ENCODE results near the gene STAC. TPM values are rescaled to one million over a fixed set of nuclear protein-coding genes. Genes with fewer than 3 reads are reported as not detected.

Gene STAC
- total and polyA plus RNA-seq, 9 of the 15 experiments (the other 6 are each of a cell fraction or from before 2014, with no cell fraction given), result 0.11 TPM; not detected in 8

DNA sequence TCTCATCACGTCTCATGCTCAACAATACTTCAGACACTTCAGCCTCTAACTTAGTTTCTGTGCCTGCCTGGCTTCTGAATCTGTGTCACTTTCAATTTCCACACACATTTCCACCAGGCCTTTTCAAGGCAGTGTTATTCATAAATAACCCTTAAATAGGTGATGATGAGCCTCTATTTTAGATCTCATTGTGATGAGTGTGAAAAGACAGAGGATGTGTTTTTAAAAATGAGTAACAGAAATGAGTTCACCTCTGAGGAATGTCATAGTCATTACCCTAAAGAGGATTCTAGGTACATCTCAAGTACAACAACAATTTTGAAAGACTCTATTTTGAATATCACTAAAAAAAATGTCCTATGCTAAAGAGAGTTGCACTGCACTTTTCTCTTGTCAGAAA lies 64.6 kb downstream of the STAC start (continued):
- TF ChIP-seq, protein P1, sequence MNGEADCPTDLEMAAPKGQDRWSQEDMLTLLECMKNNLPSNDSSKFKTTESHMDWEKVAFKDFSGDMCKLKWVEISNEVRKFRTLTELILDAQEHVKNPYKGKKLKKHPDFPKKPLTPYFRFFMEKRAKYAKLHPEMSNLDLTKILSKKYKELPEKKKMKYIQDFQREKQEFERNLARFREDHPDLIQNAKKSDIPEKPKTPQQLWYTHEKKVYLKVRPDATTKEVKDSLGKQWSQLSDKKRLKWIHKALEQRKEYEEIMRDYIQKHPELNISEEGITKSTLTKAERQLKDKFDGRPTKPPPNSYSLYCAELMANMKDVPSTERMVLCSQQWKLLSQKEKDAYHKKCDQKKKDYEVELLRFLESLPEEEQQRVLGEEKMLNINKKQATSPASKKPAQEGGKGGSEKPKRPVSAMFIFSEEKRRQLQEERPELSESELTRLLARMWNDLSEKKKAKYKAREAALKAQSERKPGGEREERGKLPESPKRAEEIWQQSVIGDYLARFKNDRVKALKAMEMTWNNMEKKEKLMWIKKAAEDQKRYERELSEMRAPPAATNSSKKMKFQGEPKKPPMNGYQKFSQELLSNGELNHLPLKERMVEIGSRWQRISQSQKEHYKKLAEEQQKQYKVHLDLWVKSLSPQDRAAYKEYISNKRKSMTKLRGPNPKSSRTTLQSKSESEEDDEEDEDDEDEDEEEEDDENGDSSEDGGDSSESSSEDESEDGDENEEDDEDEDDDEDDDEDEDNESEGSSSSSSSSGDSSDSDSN (IDR thresholded peaks at IDR 0.05; ENCODE audit: borderline replicate concordance in 1 of 2, low read depth in 2 of 2, low read length in 2 of 2), result no peak
- TF ChIP-seq, protein P2, sequence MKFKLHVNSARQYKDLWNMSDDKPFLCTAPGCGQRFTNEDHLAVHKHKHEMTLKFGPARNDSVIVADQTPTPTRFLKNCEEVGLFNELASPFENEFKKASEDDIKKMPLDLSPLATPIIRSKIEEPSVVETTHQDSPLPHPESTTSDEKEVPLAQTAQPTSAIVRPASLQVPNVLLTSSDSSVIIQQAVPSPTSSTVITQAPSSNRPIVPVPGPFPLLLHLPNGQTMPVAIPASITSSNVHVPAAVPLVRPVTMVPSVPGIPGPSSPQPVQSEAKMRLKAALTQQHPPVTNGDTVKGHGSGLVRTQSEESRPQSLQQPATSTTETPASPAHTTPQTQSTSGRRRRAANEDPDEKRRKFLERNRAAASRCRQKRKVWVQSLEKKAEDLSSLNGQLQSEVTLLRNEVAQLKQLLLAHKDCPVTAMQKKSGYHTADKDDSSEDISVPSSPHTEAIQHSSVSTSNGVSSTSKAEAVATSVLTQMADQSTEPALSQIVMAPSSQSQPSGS (CRISPR knock-in tag; IDR thresholded peaks at IDR 0.05), result no peak

DNA sequence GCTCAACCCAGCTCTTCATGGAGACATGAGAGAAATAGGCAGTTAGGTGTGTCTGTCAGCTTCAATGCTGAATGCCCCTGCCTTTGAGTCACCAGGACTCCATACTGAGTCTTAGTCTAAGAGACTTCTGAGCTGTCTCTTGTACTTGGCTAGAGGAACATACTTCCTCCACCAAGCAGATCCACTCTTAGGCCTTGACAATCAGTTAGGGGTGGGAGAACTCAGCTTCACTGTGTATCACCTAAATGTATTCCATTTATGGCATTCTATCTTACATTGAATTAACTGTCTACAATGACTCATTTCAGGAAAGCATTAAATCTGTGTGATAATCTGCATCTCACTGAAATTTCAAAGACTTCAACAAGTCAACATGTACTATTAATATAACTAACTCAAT lies 66.0 kb downstream of the STAC start:
- no peak for TF ChIP-seq RUNX1 (IDR thresholded peaks at IDR 0.05; ENCODE audit: low read depth)
- TF ChIP-seq, protein P3, sequence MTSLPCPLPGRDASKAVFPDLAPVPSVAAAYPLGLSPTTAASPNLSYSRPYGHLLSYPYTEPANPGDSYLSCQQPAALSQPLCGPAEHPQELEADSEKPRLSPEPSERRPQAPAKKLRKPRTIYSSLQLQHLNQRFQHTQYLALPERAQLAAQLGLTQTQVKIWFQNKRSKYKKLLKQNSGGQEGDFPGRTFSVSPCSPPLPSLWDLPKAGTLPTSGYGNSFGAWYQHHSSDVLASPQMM (CRISPR knock-in tag; IDR thresholded peaks at IDR 0.05), result no peak
- Histone ChIP-seq H3K9me3 (replicated peaks; ENCODE audit: control insufficient read depth, insufficient read depth, low read depth, low read length) (no peaks in the 10 kb centered on the region), H3K9me1 (ENCODE audit: control insufficient read depth, insufficient read depth, low read length) (no peaks in the 10 kb centered on the region), H3K27ac (ENCODE audit: extremely low read depth, low read depth, low read length) (no peak overlapping the region), H3K4me2 (ENCODE audit: insufficient read depth, low read length) (no peak overlapping the region), H3K79me2 (ENCODE audit: control insufficient read depth, insufficient read depth, low read length) (no peaks in the 10 kb centered on the region), H3K9ac (ENCODE audit: insufficient read depth in 1 of 2, low read depth in 2 of 2, low read length in 2 of 2) (no peak overlapping the region), H2AFZ (ENCODE audit: low read depth, low read length) (no peak overlapping the region), H3K4me3 (no peak overlapping the region), H3K27me3 (ENCODE audit: control insufficient read depth in 2 of 2, insufficient read depth in 2 of 2, low read length in 2 of 2) (no peaks in the 10 kb centered on the region), H4K20me1 (replicated peaks; ENCODE audit: control insufficient read depth, insufficient read depth, low read length) (no peaks in the 10 kb centered on the region), H3K4me1 (replicated peaks in 1 of 2; ENCODE audit: control insufficient read depth in 2 of 2, insufficient read depth in 2 of 2, low read length in 2 of 2) (no peaks in the 10 kb centered on the region), H3K36me3 (ENCODE audit: control insufficient read depth, insufficient read depth, low read length) (no peaks in the 10 kb centered on the region)
- no TSS peak for BruUV-seq (replicated peaks)
- DNase-seq (ENCODE audit: extremely low read depth in 1 of 4, low spot score in 3 of 4), result no peak
- ChIA-PET POLR2A (no interaction called here), CTCF (ENCODE audit: low intra/inter-chr PET ratio) (no interaction called here)
- intact Hi-C loops (cut with micrococcal nuclease), result no loop called here
- ATAC-seq, result no peak
- no peak for FAIRE-seq
- in situ Hi-C loops (cut with MboI), result no loop called here

All from K562 (cell line).